Vagina (tissue), 2 donors: ENCODE measurements around the gene ADPRM. TPM values are rescaled to one million over a fixed set of nuclear protein-coding genes. Genes with fewer than 3 reads are reported as not detected.

ENCODE experiments used
- DNase-seq, 2 donors: peaks; one replicate each; pipeline ENCODE4 v3.0.0-alpha.2; 2017; ENCODE audit errors: extremely low spot score in 2 of 2
- H3K27ac ChIP-seq: fragments of 200-600 bp; sonication (generic); one replicate; pipeline ENCODE4 v1.5.1; 2019
- H3K27me3 ChIP-seq: fragments of 200-600 bp; sonication (generic); one replicate; pipeline ENCODE4 v1.5.1; 2019
- H3K36me3 ChIP-seq, 2 donors: fragments of 200-600 bp; sonication (generic); one replicate each; pipeline ENCODE4 v1.5.1; 2017 to 2019
- H3K4me1 ChIP-seq: fragments of 200-600 bp; sonication (generic); one replicate; pipeline ENCODE4 v1.5.1; 2019
- H3K4me3 ChIP-seq, 2 donors: fragments of 200-600 bp; sonication (generic); 1 replicate in 1 of 2; 2 replicates in 1 of 2; pipeline ENCODE4 v1.5.1; 2016 to 2019
- H3K9me3 ChIP-seq: fragments of 200-600 bp; sonication (generic); one replicate; pipeline ENCODE4 v1.5.1; 2019
- POLR2A ChIP-seq, 2 donors: fragments of 450-650 bp; IDR thresholded peaks; one replicate each; pipeline ENCODE4 v1.6.1; 2017; ENCODE audit warnings: antibody characterized with exemption in 2 of 2, mild to moderate bottlenecking in 2 of 2, moderate library complexity in 2 of 2
- POLR2AphosphoS5 ChIP-seq, 2 donors: sonication (generic); formaldehyde crosslinking; IDR thresholded peaks; one replicate each; pipeline ENCODE4 v1.9.0; 2017; ENCODE audit warnings: antibody characterized with exemption in 2 of 2, mild to moderate bottlenecking in 2 of 2, low read depth in 1 of 2; ENCODE audit not compliant: insufficient read depth in 1 of 2
- intact Hi-C: fragments of 100-400 bp; cut with DNase I; formaldehyde crosslinking; loops from one replicate; pipeline ENCODE4 v1.15.1; 2023
- total RNA-seq: library from RNA; depleted of rRNA; stranded (reverse); fragments of >200 nt; gene quantifications from one replicate; pipeline ENCODE4 v1.2.3, GENCODE V29; 2016
- TF ChIP-seq, protein P1 (sequence below), 3 experiments: fragments of 450-650 bp in 2 of 3; fragments of 200-600 bp in 1 of 3; sonication (generic) in 1 of 3; IDR thresholded peaks; one replicate each; pipeline ENCODE4 v1.5.1; 2017 to 2019; ENCODE audit warnings: antibody characterized with exemption in 3 of 3, mild to moderate bottlenecking in 2 of 3, moderate library complexity in 2 of 3

The ADPRM gene
- total RNA-seq, 1 donor from 2014 or later: 18.7 TPM

DNA sequence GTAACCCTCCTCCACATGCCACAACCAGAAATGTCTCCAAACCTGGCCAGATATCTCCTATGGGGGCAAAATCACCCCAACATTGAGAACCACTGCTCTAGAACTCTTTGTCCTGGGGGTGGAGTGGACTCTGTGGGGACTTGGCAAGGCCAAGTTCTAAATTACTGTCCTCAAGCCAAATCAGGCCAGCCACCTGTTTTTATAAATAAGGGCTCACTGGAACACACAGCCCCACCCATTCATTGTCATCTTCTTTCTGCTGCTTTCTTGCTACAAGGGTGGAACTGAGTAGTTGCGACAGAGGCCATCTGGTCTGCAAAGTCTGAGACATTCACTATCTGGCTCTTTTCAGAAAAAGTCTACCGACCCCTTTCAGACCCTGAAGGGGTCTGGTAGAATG lies 59.2 kb downstream of the ADPRM start:
- DNase-seq: peak in 1 of 2 donors; percentile 69
- H3K36me3 ChIP-seq: no peaks in the 10 kb centered on the region
- intact Hi-C loops: no loop called here
- TF ChIP-seq POLR2A (IDR thresholded peaks at IDR 0.05) (no peak), POLR2AphosphoS5 (IDR thresholded peaks at IDR 0.05; ENCODE audit: insufficient read depth in 1 of 2, low read depth in 1 of 2) (no peak)
- TF ChIP-seq, protein P1, sequence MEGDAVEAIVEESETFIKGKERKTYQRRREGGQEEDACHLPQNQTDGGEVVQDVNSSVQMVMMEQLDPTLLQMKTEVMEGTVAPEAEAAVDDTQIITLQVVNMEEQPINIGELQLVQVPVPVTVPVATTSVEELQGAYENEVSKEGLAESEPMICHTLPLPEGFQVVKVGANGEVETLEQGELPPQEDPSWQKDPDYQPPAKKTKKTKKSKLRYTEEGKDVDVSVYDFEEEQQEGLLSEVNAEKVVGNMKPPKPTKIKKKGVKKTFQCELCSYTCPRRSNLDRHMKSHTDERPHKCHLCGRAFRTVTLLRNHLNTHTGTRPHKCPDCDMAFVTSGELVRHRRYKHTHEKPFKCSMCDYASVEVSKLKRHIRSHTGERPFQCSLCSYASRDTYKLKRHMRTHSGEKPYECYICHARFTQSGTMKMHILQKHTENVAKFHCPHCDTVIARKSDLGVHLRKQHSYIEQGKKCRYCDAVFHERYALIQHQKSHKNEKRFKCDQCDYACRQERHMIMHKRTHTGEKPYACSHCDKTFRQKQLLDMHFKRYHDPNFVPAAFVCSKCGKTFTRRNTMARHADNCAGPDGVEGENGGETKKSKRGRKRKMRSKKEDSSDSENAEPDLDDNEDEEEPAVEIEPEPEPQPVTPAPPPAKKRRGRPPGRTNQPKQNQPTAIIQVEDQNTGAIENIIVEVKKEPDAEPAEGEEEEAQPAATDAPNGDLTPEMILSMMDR (IDR thresholded peaks at IDR 0.05): no peak
- H3K9me3 ChIP-seq: no peaks in the 10 kb centered on the region
- H3K27ac ChIP-seq: no peak overlapping the region
- H3K4me3 ChIP-seq: no peak overlapping the region
- H3K4me1 ChIP-seq: peaks cover 4% of the 10 kb centered on the region
- H3K27me3 ChIP-seq: no peaks in the 10 kb centered on the region

DNA sequence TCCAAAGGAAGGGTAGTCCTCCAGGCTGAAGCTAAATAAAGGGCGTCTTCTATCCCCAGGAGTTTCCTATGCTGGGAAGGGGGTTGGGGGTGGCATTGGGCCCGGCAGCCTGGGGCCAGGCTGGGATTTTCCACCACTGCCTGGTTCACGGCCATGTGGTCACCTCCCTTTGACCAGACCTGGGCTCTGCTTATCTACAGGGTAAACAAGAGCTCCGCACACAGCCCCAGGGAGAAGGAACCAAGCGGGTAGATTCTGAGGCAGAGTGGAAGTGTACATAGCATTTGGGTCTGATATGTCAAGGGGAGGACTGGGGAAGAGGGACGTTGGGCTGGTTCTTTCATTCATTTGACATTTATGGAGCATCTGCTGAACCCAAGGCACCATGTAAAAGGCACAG lies 59.7 kb downstream of the ADPRM start:
- Histone ChIP-seq H3K27ac (no peak overlapping the region), H3K36me3 (no peaks in the 10 kb centered on the region), H3K4me1 (peaks cover 4% of the 10 kb centered on the region), H3K9me3 (no peaks in the 10 kb centered on the region), H3K4me3 (no peak overlapping the region), H3K27me3 (no peaks in the 10 kb centered on the region)
- TF ChIP-seq POLR2A (IDR thresholded peaks at IDR 0.05): no peak
- TF ChIP-seq, protein P1 (IDR thresholded peaks at IDR 0.05): no peak
- TF ChIP-seq POLR2AphosphoS5 (IDR thresholded peaks at IDR 0.05; ENCODE audit: insufficient read depth in 1 of 2, low read depth in 1 of 2): no peak
- intact Hi-C loops: no loop called here
- peak in 1 of 2 donors; percentile 87 for DNase-seq

DNA sequence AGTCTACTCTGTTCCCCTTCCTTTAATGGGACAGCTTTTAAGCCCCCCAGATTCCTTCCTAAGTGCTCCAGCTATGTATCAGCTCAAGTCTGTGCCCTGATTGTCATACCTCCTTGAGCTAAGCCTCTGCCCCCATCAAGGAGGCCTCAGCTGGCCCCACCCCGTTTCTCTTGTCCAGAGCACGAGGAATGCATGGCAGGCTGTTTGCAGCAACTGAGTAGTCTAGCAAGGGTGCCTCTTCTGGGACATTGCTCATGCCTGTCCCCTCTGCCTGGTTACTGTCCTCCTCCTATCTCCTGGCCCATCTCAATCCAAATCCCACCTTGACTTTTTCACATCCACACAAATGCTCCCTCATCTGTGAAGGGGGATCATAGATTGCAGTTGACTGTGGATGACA lies 60.3 kb downstream of the ADPRM start:
- Histone ChIP-seq H3K9me3 (no peaks in the 10 kb centered on the region), H3K4me1 (peaks cover 4% of the 10 kb centered on the region), H3K27me3 (no peaks in the 10 kb centered on the region), H3K4me3 (no peak overlapping the region), H3K27ac (no peak overlapping the region), H3K36me3 (no peaks in the 10 kb centered on the region)
- no peak for TF ChIP-seq POLR2A (IDR thresholded peaks at IDR 0.05)
- TF ChIP-seq POLR2AphosphoS5 (IDR thresholded peaks at IDR 0.05; ENCODE audit: insufficient read depth in 1 of 2, low read depth in 1 of 2): no peak
- TF ChIP-seq, protein P1 (IDR thresholded peaks at IDR 0.05): no peak
- intact Hi-C loops: no loop called here
- DNase-seq: peak in 1 of 2 donors; percentile 82

DNA sequence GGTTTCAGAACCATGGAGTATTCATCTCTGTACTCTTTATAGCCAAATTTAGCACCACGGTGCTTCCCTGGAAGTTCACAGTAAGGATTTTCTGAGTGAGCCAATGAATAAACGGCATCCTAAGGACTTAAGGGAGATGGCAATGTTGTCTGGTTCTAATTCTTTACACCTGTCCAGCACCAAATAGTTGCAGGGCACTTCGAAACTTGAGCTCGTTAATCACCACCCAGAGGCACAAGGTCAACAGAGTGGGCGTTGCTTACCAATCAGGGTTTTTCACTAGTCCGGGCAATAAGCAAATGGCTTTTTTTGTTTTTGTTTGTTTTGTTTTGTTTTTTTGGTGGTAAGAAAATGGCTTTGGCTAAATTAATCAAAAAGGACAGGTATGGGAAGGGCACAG lies 60.7 kb downstream of the ADPRM start:
- H3K4me1 ChIP-seq: peaks cover 4% of the 10 kb centered on the region
- H3K9me3 ChIP-seq: no peaks in the 10 kb centered on the region
- DNase-seq: peak in 1 of 2 donors; percentile 72
- H3K4me3 ChIP-seq: no peak overlapping the region
- H3K27me3 ChIP-seq: no peaks in the 10 kb centered on the region
- TF ChIP-seq POLR2A (IDR thresholded peaks at IDR 0.05) (no peak), POLR2AphosphoS5 (IDR thresholded peaks at IDR 0.05; ENCODE audit: insufficient read depth in 1 of 2, low read depth in 1 of 2) (no peak)
- TF ChIP-seq, protein P1 (IDR thresholded peaks at IDR 0.05): no peak
- no peak overlapping the region for H3K27ac ChIP-seq
- intact Hi-C loops: no loop called here
- no peaks in the 10 kb centered on the region for H3K36me3 ChIP-seq

Other genes with a start within 250 kb of the ADPRM start
- not detected for gene MYH4, start 228.0 kb upstream of the ADPRM start, total RNA-seq
- not detected for gene MYH1, start 179.1 kb upstream of the ADPRM start, total RNA-seq
- not detected for gene MYH2, start 147.9 kb upstream of the ADPRM start, total RNA-seq
- 4.9 TPM for gene MYH3, start 40.3 kb upstream of the ADPRM start, total RNA-seq
- 38.8 TPM for gene SCO1, start 61 bp upstream of the ADPRM start, total RNA-seq
- 10.3 TPM for gene TMEM220, start 32.4 kb downstream of the ADPRM start, total RNA-seq
- gene TMEM238L, start 106.5 kb downstream of the ADPRM start, total RNA-seq: 1.2 TPM
- gene PIRT, start 140.5 kb downstream of the ADPRM start, total RNA-seq: 6.4 TPM